D721Med (cell line): ENCODE results near the gene MMUT.
"Not testable (repeated sequence)": the region's sequence is repeated elsewhere in the genome, so short reads cannot be mapped to it uniquely, and the experiment has no call there.

Experiments
- DNase-seq: peaks from one replicate; pipeline ENCODE4 v3.0.0; 2011; ENCODE audit warnings: low spot score; ENCODE audit not compliant: insufficient read length
- FAIRE-seq: peaks from 2 replicates; lab custom pipeline; 2011; peaks lifted over from hg19 to GRCh38; lab: Jason Lieb, UNC
- CTCF ChIP-seq: IDR thresholded peaks from 2 replicates; pipeline ENCODE4 v1.5.1; 2012; ENCODE audit warnings: mild to moderate bottlenecking, control low read depth; ENCODE audit not compliant: insufficient read depth; ENCODE audit errors: missing control alignments

Gene MMUT

GRCh38 chr6:49416195-49416594 is 46.9 kb downstream of the MMUT start:
- no peak for TF ChIP-seq CTCF
- FAIRE-seq = no peak

GRCh38 chr6:49415358-49415757 is 47.7 kb downstream of the MMUT start:
- no peak for TF ChIP-seq CTCF
- DNase-seq = no peak
- no peak for FAIRE-seq

More at GRCh38 chr6:49416195-49416594, 46.9 kb downstream of the MMUT start:
- no peak for DNase-seq

GRCh38 chr6:49410564-49410963 is 52.5 kb downstream of the MMUT start:
- no peak for DNase-seq
- no peak for FAIRE-seq
- TF ChIP-seq CTCF = no peak

- no peak for DNase-seq
- FAIRE-seq = peak; percentile 48
- TF ChIP-seq CTCF = peak; percentile 93
These were observed 53.0 kb downstream of the MMUT start for GRCh38 chr6:49409951-49410542.

GRCh38 chr6:49406250-49406970 is 56.6 kb downstream of the MMUT start:
- FAIRE-seq = no peak
- no peak for TF ChIP-seq CTCF
- DNase-seq = no peak

- TF ChIP-seq CTCF = no peak
- no peak for FAIRE-seq
- no peak for DNase-seq
These were observed 62.0 kb downstream of the MMUT start for GRCh38 chr6:49401063-49401462.

GRCh38 chr6:49386667-49387508 is 76.2 kb downstream of the MMUT start:
- DNase-seq, FAIRE-seq: not testable (repeated sequence)
